GM12892 (cell line): Measurements from ENCODE around the gene ARSH.

ENCODE experiments used
- POLR2A ChIP-seq: IDR thresholded peaks from 2 replicates; pipeline ENCODE4 v1.6.1; 2011; ENCODE audit warnings: low read depth, low read length, control low read depth
- POLR2AphosphoS5 ChIP-seq: IDR thresholded peaks from 2 replicates; pipeline ENCODE4 v1.6.1; 2011; ENCODE audit warnings: low read depth, low read length, control low read depth
- TAF1 ChIP-seq: IDR thresholded peaks from 2 replicates; pipeline ENCODE4 v1.6.1; 2011; ENCODE audit warnings: low read depth, mild to moderate bottlenecking, control low read depth, low read length, borderline replicate concordance

DNA sequence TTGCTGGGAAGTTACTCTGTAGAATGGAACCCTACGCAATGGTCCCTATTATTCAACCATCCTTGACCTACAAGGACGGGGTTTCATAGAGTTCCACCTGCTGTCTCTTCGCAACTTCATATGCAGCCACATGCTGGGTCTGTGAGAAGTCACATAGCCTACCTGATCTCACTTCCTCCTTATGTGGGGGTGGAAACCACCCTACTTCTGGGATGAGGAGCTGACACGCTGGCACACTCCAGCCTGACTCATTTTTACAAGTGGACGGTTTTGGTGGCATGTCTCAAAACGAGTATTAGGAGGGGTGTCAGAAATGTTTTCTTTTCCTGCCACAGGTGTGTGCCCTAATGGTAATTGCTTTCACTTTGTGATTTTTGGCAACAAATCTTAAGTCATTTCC lies 40.4 kb upstream of the ARSH start:
- no peak for TF ChIP-seq POLR2A
- no peak for TF ChIP-seq TAF1
- TF ChIP-seq POLR2AphosphoS5: no peak
